Stimulated activated CD8-positive, alpha-beta memory T cell treated with anti-CD3 and anti-CD28 coated beads, Interleukin-4, amount 100 ng/mL, for 48 hours (primary cell): Measurements from ENCODE around the gene ZNF662.
"Not testable (repeated sequence)": the region's sequence is repeated elsewhere in the genome, so short reads cannot be mapped to it uniquely, and the experiment has no call there.

Experiments used
- DNase-seq: peaks from one replicate; pipeline ENCODE4 v3.0.0-alpha.2; 2020

The ZNF662 gene

DNA sequence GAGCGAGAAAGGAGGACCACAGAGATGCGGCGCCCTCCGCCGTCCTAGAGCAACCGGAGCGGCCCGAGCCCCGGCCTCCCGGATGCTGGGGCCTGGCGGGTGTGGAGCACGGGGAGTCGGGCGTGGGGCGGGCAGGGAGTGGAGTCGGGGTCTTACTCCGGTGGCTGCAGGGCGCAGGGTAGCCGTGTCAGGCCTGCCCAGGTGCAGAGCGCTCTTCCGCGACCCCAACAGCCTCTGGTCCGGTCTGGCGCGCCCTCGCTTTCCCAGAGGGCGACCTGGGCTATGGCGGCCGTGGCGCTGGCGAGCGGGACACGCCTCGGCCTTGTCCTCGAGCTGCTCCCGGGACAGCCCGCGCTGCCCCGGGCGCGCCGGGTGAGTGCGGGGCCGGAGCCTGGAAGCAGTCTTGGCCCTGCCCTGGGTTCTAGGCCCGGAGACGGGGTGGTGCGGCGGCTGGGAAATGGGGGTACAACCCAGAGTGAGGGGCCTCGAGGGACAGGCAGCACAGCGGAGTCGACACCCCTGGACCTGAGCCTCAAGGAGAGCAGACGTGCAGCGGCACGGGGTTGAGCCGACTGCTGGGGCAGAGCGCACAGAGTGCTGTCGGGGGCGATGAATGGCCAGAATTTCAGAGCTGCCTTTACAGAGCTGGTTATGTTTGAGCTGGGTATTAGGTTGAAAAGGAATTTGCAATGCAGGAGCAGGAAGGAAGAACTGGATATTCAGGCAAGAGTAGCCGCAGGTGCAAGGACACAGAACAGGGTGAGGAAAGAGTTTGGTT is at the start of gene ZNF662:
Gene ZNF662, plus strand, starts transcription at position 73 of the 778 bp plus-strand sequence. CDS start 1,973 bp downstream, outside the sequence.
- peak; percentile 46 for DNase-seq

DNA sequence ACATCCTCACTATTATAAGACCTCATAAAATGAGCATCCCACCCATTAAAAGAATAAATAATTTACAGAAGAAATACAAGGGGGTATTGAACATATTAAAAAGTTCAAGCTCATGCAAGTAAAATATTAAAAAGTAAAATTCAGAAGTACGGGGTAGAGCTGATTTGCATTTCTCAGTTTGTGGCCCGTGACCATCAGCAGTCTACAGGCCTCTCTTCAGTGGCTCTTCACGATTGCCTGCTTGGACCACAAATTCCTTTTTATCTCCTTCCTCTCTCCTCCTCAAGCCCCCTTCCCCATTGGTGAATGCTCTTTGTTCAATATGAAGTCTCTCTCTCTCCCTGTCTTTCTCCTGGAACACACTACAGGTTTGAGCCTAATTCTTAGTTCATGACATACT is 49.4 kb upstream of the ZNF662 start:
- DNase-seq, result no peak

DNA sequence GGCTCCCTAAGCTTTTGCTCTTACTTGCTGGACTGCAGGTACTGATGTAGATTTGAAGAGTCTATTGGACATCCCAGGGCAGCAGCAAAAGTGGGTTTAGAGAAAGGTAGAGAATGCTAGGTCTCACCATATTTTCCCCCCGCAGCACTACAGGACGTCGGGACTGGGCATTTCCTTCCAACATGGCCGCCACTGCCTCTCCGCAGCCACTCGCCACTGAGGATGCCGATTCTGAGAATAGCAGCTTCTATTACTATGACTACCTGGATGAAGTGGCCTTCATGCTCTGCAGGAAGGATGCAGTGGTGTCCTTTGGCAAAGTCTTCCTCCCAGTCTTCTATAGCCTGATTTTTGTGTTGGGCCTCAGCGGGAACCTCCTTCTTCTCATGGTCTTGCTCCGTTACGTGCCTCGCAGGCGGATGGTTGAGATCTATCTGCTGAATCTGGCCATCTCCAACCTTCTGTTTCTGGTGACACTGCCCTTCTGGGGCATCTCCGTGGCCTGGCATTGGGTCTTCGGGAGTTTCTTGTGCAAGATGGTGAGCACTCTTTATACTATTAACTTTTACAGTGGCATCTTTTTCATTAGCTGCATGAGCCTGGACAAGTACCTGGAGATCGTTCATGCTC is 41.5 kb upstream of the ZNF662 start:
- DNase-seq, result no peak

DNA sequence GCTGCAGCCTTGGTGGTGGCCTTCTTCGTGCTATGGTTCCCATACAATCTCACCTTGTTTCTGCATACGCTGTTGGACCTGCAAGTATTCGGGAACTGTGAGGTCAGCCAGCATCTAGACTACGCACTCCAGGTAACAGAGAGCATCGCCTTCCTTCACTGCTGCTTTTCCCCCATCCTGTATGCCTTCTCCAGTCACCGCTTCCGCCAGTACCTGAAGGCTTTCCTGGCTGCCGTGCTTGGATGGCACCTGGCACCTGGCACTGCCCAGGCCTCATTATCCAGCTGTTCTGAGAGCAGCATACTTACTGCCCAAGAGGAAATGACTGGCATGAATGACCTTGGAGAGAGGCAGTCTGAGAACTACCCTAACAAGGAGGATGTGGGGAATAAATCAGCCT is 40.7 kb upstream of the ZNF662 start:
- no peak for DNase-seq

DNA sequence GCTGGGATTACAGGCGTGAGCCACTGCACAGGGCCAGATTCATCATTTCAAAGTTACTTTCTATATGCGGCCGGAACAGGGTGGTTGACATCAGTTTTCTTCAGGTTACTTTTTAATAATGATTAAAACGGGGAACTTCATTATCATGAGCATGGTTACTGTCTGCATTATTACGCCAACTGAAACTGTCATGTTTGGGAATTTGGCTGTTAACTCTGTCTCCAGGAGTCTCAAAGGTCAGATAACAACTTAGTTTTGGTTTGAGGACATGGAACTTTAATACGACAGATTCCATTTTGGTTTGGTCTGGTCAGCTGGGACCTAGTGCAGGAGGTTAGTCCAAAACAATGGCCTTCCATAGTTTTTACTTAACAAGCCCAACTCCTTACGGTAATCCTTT is 38.8 kb upstream of the ZNF662 start:
- no peak for DNase-seq

DNA sequence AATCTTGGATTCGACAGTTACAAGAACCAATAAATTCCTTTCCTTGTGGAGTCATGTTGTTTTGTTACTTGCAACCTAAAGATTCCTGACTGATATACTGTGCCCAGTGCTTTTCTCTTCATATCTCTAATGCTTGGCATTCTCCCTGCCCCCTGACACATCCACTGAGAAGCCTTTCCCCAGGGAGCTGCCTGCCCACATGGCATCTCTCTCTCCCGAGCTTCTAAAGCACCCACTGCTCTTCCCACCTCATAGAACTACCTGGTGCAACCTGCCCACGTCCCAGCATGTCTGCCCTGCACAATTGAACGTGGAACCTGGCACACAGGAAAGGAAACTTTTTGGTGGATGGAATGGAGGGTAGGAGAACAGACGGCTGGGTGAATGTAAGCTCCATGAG is 37.1 kb upstream of the ZNF662 start:
- no peak for DNase-seq

DNA sequence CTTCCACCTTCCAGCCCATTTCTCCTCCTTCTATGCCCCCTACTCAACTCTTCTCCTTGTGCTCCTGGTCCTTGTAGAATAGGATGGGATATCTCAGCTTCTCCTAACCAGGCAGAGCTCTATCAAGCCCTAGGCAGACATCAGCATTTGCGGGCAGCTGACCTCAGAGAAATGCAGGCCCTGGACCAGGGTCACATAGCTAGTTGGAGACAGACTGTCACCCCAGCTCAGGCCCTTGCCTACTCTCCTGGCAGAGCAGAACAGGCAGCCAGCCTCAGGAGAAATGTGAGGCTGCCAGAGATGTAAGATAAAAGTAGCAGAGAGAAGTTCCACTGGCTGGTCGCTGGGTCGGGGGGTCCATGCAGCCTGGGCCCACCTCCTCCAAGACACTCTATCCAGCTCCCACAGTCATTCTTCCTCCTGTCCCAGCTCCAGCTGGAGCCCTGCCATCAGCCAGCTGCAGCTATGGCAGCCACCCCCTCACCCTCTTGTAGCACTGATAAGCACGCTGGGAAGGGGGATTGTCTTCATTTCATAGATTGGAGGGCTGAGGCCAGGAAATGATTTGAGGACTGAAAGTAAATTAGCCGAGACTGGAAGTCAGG is 34.2 kb upstream of the ZNF662 start:
- DNase-seq, result no peak

DNA sequence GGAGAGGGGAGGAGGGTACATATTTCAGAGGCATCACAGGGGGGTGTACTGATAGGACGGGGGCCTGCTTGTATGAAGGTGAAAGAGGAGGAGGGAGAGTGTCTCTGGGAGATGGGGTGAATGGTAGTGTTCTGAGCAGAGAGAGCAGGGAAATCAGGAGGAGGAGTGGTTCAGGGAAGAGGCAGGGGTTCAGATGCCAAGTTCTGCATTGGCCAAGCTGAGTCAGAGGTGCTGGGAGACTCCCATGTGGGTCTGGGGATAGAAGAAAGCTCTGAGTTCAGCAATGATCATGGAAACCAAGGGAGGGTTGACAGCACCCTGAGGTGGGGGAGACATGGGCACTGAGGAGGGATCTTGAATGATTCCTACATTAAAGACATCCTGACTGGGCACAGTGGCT is 33.2 kb upstream of the ZNF662 start:
- DNase-seq, result no peak

DNA sequence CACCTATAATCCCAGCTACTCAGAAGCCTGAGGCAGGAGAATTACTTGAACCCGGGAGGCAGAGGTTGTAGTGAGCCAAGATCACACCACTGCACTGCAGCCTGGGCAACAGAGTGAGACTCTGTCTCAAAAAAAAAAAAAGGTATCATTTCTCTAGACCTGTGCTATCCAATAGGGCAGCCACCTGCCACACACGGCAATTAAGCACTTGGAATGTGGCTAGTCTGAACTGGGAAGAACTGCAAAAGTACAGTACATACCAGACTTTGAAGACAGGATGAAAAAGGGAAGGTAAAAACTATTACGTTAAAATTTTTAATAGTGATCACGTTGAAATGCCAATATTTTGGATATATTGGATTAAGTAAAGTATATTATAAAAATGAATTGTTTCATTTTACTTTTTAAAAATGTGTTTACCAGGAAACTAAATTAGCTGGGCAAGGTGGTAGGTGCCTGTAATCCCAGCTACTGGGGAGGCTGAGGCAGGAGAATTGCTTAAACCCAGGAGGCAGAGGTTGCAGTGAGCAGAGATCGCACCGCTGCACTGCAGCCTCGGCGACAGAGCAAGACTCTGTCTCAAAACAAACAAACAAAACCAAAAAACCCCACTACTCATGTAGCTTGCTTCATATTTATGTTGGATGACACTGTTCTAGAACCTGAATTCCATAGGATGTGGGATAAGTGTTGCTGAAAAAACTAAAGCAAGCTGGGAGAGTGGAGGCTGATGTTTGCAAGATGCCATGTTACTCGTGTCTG is 32.5 kb upstream of the ZNF662 start:
- DNase-seq, result no peak

DNA sequence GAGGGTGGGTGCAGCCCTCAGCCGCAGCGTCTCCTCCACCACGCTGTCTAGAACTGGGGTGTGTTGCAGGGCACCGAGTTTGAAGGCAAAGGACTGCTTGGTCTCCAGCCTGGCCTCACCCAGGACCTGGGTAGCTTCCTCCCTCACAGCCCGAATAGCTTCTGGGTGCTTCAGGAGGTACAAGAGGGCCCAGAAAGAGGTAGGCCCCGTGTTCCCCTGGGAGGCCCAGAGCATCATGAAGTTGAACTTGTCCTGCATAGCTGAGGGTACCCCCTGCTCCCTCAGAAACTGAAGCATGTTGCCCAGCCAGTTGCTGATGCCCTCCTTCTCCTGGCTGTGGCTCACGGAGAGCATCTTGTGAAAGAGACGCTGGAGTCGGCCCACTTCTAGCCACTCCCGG is 31.2 kb upstream of the ZNF662 start:
- DNase-seq, result no peak

DNA sequence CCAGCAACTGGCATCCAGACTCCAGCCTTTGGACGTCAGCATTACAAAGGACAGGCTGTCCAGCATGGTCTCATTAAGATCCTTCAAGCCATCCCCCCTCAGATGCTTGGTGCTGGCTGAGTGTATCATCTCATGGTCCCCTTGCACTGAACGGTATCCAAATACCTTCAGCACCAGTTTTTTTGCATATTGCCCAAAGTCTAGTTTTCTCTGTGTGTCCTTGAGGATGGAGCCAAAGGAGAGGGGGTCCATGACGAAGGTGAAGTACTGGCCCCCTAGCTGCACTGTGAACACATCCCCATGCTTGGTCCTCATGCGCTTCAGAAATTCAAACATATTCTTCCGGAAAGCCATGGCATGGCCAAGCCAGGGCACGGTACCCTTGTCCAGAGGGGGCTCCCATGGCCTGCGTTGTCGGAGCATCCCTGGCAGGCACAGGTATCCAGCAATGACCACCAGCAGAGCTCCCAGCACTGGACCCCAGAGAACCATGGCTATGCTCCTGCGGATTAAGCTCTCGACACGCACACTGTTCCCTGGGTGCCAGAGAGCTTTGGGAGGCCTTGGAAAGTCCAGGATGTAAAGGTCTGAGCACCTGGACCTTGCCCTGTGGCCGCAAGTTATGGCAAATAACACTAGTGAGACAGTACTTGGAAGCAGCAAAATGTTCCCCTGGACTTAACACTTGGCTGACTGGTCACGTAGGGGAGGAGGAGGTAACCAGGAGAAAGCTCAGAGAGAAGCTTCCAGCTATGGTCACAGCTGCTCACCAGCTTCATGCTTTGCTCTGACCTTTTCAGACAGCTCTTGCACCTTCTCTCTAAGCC is 30.4 kb upstream of the ZNF662 start, which contains the start of gene CYP8B1:
Gene CYP8B1, minus strand, starts transcription at position 555 of the 827 bp plus-strand sequence. Its CDS starts 63 bp downstream, at position 492.
- no peak for DNase-seq

DNA sequence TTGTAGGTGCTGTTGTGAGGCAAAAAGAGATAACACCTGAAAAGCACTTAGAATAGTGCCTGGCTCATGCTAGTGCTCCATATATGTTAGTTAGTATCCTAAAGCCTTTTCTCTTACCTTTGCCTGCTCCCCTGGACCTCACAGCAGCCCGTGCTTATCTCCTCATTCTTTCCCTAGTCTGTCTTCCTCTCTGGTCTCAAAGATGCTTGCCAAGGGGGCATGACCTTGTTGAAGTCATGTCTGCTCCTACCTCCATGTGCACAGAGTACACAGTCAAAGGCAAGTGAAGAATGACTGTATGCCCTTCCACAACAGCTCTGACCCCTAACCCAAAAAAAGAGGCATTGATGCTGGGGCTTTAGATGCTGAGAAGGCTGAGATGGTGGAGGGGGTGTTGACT is 29.5 kb upstream of the ZNF662 start:
- DNase-seq, result no peak

DNA sequence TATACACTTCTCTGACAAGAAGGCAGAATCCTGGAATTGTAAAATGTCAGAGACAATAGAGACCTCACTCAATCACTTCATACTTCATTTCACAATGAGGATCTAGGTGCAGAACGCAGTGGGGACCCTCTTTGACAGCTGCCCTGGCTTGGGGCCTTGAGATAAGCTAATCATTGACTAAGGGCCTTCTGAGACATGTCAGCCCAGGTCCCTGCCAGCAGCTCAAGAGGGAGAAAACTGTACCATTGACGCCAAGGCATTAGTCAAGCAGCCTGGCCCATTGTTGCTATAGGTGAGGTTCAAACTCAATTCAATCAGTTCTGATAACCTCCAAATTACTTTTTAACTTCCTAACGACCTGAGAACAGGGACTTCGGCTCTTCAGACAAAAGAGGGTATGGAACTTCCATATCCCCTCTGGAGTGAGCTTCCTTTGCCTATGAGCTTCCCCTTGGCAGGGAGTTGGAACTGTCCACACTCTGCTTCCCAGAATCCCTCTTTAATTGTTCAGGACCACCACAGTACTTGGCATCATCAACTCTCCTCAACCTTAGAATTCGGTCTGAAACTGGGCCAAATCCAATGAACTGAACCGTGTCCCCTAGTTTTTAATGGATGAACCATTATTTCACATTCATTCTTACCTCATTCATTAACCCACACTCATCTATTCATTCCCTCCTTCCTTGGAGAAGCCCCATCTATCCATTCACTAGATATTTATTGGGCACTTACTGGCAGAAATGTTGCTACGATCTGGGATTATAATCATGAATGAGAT is 28.8 kb upstream of the ZNF662 start:
- no peak for DNase-seq

DNA sequence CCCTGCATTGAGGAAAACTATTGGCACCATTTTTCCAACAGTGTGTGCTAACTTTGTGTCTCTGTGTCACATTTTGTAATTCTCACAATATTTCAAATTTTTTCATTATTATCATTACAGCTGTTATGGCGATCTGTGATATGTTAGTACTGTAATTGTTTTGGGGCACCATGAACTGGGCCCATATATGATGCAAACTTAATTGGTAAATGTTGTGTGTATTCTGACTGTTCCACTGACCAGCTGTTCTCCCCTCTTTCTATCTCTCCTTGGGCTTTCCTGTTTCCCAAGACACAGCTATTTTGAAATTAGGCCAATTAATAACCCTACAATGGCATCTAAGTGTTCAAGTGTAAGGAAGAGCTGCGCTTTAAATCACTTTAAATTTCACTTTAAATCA is 28.1 kb upstream of the ZNF662 start:
- no peak for DNase-seq

DNA sequence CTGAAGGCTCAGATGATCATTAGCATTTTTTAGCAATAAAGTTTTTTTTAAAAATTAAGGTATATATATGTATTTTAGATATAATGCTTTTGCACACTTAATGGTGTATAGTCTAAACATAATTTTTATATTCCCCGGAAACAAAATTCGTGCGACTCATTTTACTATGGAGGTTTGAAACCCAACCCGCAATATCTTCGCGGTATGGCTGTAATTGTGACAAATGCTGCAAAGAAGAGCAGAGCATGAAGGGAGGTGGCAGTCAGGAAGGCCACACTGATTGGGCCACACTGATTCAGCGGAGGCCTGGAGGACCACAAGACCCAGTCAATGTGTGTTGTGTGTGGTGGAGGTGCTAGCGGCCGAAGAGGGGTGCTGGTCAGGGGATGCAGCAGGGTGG is 25.8 kb upstream of the ZNF662 start:
- no peak for DNase-seq

DNA sequence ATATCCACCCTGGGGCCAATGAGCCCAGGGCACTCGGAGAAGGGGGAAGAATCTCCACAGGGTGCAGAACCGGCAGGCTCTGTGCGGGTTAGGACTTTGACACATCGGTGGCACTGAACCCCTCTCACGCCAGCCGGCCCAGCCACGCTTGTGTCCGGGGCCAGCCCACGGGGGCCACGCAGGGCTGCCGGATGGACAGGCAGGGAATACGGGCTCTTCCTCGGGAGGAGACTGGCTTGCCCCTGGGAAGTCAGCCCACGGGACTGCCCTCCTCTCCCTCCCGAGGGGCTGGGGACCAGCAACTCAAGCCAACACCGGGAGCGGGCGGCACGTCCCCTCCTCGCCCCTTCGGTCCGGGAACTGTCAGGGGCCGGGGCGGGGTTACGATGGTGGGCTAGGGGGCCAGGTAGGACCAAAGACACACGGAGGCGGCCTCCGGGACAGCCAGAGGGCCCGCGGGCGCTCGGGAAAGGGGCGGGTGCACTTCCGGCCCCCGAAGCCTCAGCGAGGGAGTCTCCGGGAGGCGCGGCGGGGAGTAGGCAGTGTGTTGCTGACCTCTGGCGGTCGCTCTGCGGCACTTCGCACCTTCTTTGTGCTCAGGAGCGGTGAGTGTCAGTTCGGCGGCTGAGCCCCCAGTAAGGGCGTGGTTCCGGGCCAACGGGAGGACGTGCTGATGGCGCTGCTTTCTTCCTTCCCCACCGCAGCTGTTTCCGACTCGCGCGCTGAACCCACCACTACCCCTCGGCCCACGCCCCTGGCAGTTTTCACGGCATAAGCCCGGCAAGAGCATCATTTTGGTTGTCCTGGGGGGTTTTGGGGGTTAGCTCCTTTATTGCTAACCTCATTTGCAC is 25.1 kb upstream of the ZNF662 start:
- DNase-seq, result peak; percentile 89

DNA sequence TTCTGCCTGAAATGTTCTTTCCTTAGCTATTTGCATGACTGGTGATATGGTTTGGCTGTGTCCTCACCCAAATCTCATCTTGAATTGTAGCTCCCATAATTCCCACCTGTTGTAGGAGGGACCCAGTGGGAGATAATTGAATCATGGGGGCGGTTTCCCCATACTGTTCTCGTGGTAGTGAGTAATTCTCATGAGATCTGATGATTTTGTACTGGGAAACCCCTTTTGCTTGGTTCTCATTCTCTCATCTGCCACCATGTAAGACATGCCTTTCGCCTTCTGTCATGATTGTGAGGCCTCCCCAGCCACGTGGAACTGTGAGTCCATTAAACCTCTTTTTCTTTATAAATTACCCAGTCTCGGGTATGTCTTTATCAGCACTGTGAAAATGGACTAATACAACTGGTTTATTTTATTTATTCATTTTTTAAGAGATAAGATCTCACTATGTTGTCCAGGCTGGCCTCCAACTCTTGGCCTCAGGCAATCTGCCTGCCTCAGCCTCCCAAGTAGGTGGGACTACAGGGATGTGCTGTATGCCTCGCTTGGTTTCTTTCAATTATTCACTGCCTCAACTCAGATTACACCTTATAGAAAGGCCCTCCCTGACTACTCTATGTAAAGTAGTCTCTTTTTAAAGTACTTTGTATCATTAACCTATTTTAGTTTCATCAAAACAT is 22.6 kb upstream of the ZNF662 start:
- DNase-seq, result not testable (repeated sequence)

DNA sequence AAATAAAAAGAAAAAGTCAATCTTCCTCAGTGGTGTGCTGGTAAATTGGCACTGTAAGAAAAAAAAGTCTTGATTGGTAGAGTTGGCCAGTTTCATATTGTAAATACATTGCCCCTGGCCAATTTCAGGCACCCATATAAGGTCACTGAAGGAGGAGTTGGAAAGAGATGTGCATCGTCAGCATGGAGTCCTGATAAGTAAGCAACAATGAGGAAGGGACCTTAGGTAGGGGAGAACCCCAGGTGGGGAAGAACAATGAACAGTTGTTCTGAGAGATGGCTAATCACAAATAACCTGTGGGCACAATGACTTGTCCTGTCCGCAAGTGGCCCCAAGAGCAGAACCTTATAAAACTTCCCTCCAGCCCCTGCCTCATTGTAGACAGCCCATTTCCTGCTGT is 21.6 kb upstream of the ZNF662 start:
- no peak for DNase-seq

DNA sequence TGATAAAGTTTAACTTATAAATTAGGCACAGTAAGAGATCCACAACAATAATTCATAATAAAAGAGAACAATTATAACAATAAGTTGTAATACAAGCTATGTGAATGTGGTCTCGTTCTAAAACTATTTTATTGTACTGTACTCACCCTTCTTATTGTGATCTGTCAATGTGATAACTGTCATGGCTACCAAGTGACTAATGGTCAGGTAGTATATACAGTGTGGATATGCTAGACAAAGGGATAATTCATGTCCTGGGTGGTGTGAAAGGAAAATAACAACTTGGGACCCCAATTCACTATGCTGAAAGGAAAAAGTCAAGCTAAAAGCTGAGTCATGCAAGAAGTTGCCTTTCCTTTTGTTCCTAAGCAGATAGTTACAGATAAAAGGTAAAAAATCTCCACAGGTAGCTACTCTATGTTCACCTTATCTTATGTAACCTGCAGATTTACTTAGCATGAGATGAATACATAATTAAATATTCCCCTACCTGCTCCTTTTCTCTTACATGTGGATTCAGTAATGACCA is 19.6 kb upstream of the ZNF662 start:
- DNase-seq, result no peak

DNA sequence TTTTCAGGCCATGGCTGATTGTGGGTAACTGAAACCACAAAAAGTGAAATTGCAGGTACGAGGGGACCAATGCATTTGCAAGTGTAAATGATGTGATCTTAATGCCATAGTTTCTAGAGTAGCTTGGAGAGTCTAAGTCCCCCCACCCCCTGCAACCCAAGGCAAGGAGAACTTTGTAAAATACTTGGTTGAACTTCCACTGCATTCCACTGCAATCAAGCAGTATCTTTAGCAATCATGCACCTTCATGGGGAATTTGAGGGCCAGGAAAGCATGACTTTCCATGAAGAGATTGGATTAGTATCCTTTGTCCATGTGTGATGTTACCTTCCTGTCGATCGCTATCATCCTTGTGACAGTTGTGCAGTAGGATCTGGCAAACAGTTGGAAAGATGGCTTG is 18.9 kb upstream of the ZNF662 start:
- DNase-seq, result no peak
